Measurements from ENCODE around the gene AVPR2.

GRCh38 chrX:153921511-153922446 lies 17.3 kb downstream of the AVPR2 start:
- TF ChIP-seq CTCF (IDR thresholded peaks at IDR 0.05; ENCODE audit: borderline replicate concordance, extremely low read depth, low read length, poor library complexity, severe bottlenecking) (no peak), EZH2 (IDR thresholded peaks at IDR 0.05; ENCODE audit: borderline replicate concordance, low read depth, low read length, severe bottlenecking) (no peak)

Data from DND-41 (cell line).